HG02588 (cell line): ENCODE data around the gene GPR42.
"Not testable (repeated sequence)": the region's sequence is repeated elsewhere in the genome, so short reads cannot be mapped to it uniquely, and the experiment has no call there.

Source experiments
- ATAC-seq: cut with Tn5 transposase; IDR thresholded peaks from one replicate; pipeline ENCODE4 v1.9.1; 2021; ENCODE audit warnings: mild to moderate bottlenecking, moderate library complexity; ENCODE audit not compliant: unreplicated experiment

The GPR42 gene

GRCh38 chr19:35362261-35363000 is 8.4 kb upstream of the GPR42 start:
- ATAC-seq: no peak

GRCh38 chr19:35363001-35363590 is 7.8 kb upstream of the GPR42 start:
- no peak for ATAC-seq

- ATAC-seq: no peak
Observed at GRCh38 chr19:35363711-35364425, 7.0 kb upstream of the GPR42 start.

DNA sequence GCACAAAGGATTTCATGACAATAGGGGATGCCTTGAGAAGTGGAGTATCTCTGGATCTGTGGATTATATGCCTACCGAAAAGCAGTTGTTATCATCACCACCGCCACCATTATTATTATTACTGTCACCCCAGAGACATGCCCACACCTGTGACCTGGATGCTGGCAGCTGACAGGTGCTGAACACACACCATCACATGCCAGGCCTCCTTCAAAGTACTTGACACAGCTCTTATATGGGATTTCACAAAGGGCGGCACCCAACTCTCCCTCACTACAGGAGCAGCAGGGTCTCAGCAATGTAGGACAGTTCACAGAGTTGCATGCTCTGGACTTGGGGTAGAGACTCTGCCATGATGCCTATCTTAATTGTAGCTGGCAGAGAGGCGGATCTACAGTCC is 5.6 kb upstream of the GPR42 start:
- no peak for ATAC-seq

DNA sequence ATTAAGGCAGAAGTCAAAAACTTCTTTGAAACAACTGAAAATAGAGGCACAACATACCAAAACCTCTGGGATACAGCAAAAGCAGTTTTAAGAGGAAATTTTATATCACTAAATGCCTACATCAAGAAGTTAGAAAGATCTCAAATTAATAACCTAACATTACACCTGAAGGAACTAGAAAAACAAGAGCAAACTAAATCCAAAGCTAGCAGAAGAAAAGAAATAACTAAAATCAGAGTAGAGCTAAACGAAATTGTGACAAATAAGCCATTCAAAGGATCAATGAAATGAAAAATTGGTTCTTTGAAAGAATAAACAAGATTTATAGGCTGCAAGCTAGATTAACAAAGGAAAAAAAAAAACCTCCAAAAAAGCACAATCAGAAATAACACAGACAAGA is 2.5 kb upstream of the GPR42 start:
- ATAC-seq: no peak

DNA sequence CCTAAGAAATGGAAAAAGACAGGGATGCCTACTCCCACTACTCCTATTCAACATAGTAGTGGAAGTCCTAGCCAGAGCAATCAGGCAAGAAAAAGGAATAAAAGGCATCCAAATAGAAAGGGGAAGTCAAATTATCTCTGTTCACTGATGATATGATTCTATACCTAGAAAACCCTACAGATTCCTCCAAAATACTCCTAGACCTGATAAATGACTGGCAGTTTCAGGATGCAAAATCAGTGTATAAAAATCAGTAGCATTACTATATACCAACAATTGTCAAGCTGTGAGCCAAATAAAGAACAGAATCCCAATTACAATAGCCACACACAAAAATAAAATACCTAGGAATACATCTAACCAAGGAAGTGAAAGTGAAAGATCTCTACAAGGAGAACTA is 1.3 kb upstream of the GPR42 start:
- no peak for ATAC-seq

DNA sequence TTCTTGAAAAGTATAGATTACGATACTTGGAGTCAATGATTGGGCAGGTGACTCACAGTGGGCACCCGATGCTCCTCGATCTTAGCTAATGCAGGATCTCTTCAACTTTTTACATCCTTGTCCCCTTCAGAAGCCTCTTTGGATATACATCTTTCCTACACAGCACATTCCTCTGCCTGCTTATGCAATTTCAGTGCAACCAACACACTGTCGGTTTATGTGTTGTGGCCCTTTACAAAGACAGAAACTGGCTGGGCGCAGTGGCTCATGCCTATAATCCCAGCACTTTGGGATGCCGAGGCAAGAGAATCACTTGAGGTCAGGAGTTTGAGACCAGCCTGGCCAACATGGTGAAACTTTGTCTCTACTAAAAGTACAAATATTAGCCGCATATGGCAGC is 2.6 kb downstream of the GPR42 start:
- no peak for ATAC-seq

GRCh38 chr19:35374031-35374430 is 3.2 kb downstream of the GPR42 start:
- ATAC-seq: not testable (repeated sequence)

DNA sequence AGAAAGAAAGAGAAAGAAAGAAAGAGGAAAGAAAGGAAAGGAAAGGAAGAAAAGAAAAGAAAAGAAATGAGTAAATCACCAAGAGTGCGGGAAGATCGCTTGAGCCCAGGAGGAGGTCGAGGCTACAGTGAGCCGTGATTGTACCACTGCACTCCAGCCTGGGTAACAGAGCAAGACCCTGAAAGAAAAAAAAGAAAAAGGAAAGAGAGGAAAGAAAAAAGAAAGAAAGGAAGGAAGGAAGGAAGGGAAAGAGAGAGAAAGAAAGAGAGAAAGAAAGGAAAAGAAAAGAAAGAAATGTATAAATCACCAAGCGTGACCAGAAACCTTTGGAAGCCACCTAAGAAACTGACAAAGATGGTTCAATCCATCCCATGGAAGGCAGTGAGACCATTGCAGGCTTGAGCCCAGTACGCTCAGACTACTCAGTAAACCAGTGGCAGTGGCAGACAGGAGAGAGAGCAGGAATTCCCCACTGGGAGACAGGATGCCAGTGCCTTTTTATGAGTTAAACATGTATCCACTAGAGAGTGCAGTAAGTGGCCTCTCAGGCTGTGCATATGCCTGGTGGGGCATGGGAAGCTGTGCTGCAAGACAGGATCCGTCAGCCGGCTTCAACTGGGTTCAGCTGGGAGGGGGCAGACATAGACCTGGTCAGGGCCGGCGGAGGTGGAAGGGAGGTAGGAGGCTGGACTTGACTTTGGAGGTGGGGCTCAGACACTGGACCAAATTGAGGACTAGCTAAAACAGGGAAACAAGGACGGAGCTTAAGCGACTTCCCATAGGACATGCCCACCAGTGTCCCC is 4.8 kb downstream of the GPR42 start:
- no peak for ATAC-seq

GRCh38 chr19:35377656-35378055 is 6.8 kb downstream of the GPR42 start:
- ATAC-seq: no peak

GRCh38 chr19:35378356-35378755 is 7.5 kb downstream of the GPR42 start:
- no peak for ATAC-seq

- not testable (repeated sequence) for ATAC-seq
Observed at GRCh38 chr19:35379545-35379944, 8.7 kb downstream of the GPR42 start.

GRCh38 chr19:35379992-35380391 is 9.1 kb downstream of the GPR42 start:
- no peak for ATAC-seq

DNA sequence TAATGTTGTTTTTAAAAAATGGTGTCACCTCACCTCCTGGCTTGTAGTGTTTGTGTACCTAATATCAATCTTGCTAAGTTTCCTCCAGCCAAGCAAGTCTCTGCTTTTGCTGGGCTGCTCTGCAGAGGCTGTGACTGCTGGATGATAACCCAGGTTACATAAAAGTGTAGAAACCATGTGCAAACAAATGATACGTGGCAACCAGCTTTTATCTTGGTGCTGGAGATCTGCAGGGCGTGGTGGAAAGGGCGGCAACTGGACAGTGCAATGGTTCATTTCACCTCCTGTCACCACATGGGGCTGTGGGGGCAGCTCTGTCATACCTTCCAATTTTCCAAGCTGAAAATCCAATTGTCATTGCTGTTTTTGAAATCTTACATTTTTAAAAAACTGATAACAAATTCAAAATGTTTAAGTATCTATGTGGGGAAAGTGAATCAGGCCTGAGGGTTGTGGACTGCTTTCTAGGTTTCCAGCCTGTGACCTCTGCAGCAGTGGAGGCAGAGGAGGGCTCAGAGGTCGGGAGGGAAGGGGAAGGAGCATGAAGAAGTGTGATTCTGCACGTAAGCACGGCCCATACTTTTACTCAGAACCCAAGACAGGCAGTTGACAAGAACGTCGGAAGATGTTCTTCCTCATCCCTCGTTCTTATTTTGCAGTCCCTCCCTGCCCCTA is 9.7 kb downstream of the GPR42 start:
- no peak for ATAC-seq

- ATAC-seq: no peak
Observed at GRCh38 chr19:35381318-35381717, 10.4 kb downstream of the GPR42 start.

DNA sequence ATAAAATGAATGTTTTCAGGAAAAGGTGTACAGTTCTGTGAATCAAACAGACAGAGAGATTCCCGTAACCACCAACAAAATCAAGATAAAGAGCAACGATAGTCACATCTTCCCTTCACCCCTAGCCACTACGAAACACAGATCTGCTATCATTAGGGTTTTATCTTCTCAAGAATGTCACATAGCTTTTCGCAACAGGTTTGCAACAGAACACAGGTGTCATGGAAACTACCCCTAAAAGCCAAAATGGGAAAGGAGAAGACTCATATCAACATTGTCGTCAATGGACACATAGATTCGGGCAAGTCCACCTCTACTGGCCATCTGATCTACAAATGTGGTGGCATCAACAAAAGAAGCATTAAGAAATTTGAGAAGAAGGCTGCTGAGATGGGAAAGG is 11.1 kb downstream of the GPR42 start:
- ATAC-seq: no peak

DNA sequence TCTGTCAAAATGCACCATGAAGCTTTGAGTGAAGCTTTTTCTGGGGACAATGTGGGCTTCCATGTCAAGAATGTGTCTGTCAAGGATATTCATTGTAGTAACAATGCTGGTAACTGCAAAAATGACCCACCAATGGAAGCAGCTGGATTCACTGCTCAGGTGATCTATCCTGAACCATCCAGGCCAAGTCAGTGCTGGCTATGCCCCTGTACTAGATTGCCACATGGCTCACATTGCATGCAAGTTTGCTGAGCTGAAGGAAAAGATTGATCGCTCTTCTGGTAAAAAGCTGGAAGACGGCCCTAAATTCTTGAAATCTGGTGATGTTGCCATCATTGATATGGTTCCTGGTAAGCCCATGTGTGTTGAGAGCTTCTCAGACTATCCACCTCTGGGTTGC is 12.7 kb downstream of the GPR42 start:
- no peak for ATAC-seq

- ATAC-seq: no peak
Observed at GRCh38 chr19:35388277-35389054, 17.6 kb downstream of the GPR42 start.

DNA sequence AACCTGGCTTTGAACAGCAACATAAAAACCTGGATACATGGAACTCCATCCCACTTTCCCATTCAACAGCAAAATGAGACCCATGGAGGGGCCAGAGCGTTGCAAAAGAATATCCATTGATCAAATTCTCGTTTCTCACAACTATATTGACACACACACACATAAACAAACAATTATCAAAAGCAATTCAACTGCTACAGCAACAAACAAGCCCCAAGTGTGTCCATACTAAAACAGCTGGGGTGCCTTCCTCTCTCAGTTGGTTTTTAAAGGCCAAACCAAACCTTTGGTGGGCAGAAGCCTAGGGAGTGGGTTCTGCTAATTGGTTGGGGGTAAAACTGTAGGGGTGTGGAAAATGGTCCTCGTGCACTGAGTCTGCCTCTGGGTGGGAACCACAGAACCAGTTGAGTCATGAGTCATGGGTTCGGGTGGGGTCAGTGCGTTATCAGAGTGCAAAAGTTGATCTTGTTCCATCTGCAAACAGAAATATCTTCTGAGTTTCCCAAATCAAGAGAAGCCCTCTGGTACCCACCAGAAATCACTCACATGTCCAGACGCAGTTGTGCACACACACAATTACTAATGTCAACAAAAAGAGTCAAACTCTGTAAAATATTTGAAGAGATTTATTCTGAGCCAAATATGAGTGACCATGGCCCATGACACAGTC is 18.5 kb downstream of the GPR42 start:
- ATAC-seq: no peak
